ENCODE measurements around the gene IL20RB. TPM values are rescaled to one million over a fixed set of nuclear protein-coding genes. Genes with fewer than 3 reads are reported as not detected.

The IL20RB gene
- total and polyA plus RNA-seq, 2 donors (not counting 3 experiments of a cell fraction or from before 2014, with no cell fraction given) = 0.79 to 1.6 TPM

DNA sequence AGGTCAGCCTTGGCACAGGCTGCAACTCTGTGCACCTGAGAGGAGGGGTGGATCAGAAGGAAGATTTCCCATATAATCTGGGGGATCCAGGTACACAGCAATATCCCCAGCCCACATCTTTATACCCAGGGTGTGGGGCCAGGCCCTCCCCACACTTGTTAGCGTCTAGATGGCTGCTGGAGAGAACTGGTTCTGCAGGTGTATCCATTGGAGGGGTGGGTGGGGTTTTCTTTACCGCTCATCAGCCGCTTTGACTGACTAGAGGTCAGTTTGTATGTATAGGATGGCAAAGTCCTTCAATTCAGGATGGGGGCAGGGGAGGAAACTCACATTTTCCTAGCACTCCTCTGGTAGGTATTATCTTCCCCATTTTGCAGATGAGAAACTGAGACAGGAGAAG is 92.5 kb downstream of the IL20RB start:
- Histone ChIP-seq H3K4me3 (replicated peaks in 1 of 3; ENCODE audit: insufficient read depth in 1 of 3, low read depth in 1 of 3, low read length in 3 of 3) (no peak overlapping the region), H3K27ac (ENCODE audit: insufficient read depth, low read depth, low read length) (no peak overlapping the region), H3K9ac (replicated peaks; ENCODE audit: extremely low read depth, insufficient read depth, low read length) (no peak overlapping the region), H3K4me1 (ENCODE audit: control insufficient read depth, extremely low read depth, insufficient read depth, low read length) (no peaks in the 10 kb centered on the region), H2AFZ (ENCODE audit: low read depth, low read length) (no peak overlapping the region), H3K4me2 (ENCODE audit: insufficient read depth, low read length) (no peak overlapping the region), H3K36me3 (ENCODE audit: control insufficient read depth in 2 of 2, extremely low read depth in 1 of 2, insufficient read depth in 2 of 2, low read length in 2 of 2) (no peaks in the 10 kb centered on the region), H3K79me2 (ENCODE audit: control insufficient read depth, insufficient read depth, low read length) (no peaks in the 10 kb centered on the region), H3K27me3 (ENCODE audit: control insufficient read depth in 2 of 2, insufficient read depth in 2 of 2, low read length in 2 of 2) (peaks cover 0 to 13% of the 10 kb centered on the region in 2 experiments), H4K20me1 (replicated peaks; ENCODE audit: control insufficient read depth, extremely low read depth, insufficient read depth, low read length) (no peaks in the 10 kb centered on the region), H3K9me1 (replicated peaks; ENCODE audit: control insufficient read depth, extremely low read depth, insufficient read depth, low read length) (no peaks in the 10 kb centered on the region), H3K9me3 (replicated peaks; ENCODE audit: control insufficient read depth, insufficient read depth, low read length) (no peaks in the 10 kb centered on the region)
- no TSS peak for BruUV-seq (replicated peaks)
- ChIA-PET CTCF (no interaction called here), POLR2A (no interaction called here)
- DNase-seq (ENCODE audit: low read depth, low spot score) (no peak), FAIRE-seq (no peak)
- intact Hi-C loops (cut with micrococcal nuclease) (no loop called here), dilution Hi-C loops (cut with MboI; ENCODE audit: extremely low pct_ligation_motif_present, low sequenced_read_pairs) (no loop called here)
- TF ChIP-seq, protein P1, sequence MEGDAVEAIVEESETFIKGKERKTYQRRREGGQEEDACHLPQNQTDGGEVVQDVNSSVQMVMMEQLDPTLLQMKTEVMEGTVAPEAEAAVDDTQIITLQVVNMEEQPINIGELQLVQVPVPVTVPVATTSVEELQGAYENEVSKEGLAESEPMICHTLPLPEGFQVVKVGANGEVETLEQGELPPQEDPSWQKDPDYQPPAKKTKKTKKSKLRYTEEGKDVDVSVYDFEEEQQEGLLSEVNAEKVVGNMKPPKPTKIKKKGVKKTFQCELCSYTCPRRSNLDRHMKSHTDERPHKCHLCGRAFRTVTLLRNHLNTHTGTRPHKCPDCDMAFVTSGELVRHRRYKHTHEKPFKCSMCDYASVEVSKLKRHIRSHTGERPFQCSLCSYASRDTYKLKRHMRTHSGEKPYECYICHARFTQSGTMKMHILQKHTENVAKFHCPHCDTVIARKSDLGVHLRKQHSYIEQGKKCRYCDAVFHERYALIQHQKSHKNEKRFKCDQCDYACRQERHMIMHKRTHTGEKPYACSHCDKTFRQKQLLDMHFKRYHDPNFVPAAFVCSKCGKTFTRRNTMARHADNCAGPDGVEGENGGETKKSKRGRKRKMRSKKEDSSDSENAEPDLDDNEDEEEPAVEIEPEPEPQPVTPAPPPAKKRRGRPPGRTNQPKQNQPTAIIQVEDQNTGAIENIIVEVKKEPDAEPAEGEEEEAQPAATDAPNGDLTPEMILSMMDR (IDR thresholded peaks at IDR 0.05; ENCODE audit: extremely low read depth in 1 of 2, insufficient read depth in 1 of 2, low read depth in 1 of 2, low read length in 2 of 2) = no peak
- TF ChIP-seq EZH2 (IDR thresholded peaks at IDR 0.05; ENCODE audit: borderline replicate concordance, low read depth, low read length, severe bottlenecking) (no peak), GATA2 (IDR thresholded peaks at IDR 0.05; ENCODE audit: insufficient read depth, insufficient read length, low read depth, low read length) (no peak), FOS (IDR thresholded peaks at IDR 0.05; ENCODE audit: borderline replicate concordance, insufficient read depth, low read length) (no peak), POLR2A (IDR thresholded peaks at IDR 0.05; ENCODE audit: low read depth, low read length) (no peak), MYC (IDR thresholded peaks at IDR 0.05; ENCODE audit: low read depth, low read length) (no peak), POLR2AphosphoS5 (IDR thresholded peaks at IDR 0.05; ENCODE audit: insufficient read depth, low read depth, low read length) (no peak), JUN (IDR thresholded peaks at IDR 0.05; ENCODE audit: borderline replicate concordance, insufficient read depth, insufficient read length, low read depth) (no peak)
- TF ChIP-seq, protein P2, sequence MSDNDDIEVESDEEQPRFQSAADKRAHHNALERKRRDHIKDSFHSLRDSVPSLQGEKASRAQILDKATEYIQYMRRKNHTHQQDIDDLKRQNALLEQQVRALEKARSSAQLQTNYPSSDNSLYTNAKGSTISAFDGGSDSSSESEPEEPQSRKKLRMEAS (IDR thresholded peaks at IDR 0.05; ENCODE audit: insufficient read depth, insufficient read length) = no peak

Data from endothelial cell of umbilical vein (primary cell).